ENCODE results near the gene DLG2.
A peak's percentile ranks its signal among the peaks of the same experiment; 100 is the strongest.

The DLG2 gene

GRCh38 chr11:83613767-83614121, 2013.4 kb downstream of the DLG2 start:
- peak overlapping the region; percentile 45 for H3K4me3 ChIP-seq (ENCODE audit: low read length)
- no peaks in the 10 kb centered on the region for H3K9me3 ChIP-seq (ENCODE audit: insufficient read depth, low read length)
- H2AFZ ChIP-seq (ENCODE audit: low read depth, low read length): no peak overlapping the region
- H3K4me2 ChIP-seq (ENCODE audit: low read length): peak overlapping the region; percentile 70
- peaks cover 21% of the 10 kb centered on the region for H3K4me1 ChIP-seq (ENCODE audit: low read length)
- peaks cover 40% of the 10 kb centered on the region for H3K27me3 ChIP-seq (ENCODE audit: low read depth, low read length)
- H3K36me3 ChIP-seq (replicated peaks; ENCODE audit: low read depth, low read length): no peaks in the 10 kb centered on the region
- H4K20me1 ChIP-seq (ENCODE audit: insufficient read depth, low read length): no peaks in the 10 kb centered on the region
- peak overlapping the region; percentile 34 for H3K27ac ChIP-seq (ENCODE audit: low read length)
- H3K79me2 ChIP-seq (ENCODE audit: low read length): no peaks in the 10 kb centered on the region
- H3K9ac ChIP-seq (ENCODE audit: low read length): no peak overlapping the region
- TF ChIP-seq, protein P1, sequence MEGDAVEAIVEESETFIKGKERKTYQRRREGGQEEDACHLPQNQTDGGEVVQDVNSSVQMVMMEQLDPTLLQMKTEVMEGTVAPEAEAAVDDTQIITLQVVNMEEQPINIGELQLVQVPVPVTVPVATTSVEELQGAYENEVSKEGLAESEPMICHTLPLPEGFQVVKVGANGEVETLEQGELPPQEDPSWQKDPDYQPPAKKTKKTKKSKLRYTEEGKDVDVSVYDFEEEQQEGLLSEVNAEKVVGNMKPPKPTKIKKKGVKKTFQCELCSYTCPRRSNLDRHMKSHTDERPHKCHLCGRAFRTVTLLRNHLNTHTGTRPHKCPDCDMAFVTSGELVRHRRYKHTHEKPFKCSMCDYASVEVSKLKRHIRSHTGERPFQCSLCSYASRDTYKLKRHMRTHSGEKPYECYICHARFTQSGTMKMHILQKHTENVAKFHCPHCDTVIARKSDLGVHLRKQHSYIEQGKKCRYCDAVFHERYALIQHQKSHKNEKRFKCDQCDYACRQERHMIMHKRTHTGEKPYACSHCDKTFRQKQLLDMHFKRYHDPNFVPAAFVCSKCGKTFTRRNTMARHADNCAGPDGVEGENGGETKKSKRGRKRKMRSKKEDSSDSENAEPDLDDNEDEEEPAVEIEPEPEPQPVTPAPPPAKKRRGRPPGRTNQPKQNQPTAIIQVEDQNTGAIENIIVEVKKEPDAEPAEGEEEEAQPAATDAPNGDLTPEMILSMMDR (IDR thresholded peaks at IDR 0.05; ENCODE audit: low read depth, low read length): no peak
- no peak for TF ChIP-seq EZH2phosphoT487 (IDR thresholded peaks at IDR 0.05; ENCODE audit: low read depth)

DNA sequence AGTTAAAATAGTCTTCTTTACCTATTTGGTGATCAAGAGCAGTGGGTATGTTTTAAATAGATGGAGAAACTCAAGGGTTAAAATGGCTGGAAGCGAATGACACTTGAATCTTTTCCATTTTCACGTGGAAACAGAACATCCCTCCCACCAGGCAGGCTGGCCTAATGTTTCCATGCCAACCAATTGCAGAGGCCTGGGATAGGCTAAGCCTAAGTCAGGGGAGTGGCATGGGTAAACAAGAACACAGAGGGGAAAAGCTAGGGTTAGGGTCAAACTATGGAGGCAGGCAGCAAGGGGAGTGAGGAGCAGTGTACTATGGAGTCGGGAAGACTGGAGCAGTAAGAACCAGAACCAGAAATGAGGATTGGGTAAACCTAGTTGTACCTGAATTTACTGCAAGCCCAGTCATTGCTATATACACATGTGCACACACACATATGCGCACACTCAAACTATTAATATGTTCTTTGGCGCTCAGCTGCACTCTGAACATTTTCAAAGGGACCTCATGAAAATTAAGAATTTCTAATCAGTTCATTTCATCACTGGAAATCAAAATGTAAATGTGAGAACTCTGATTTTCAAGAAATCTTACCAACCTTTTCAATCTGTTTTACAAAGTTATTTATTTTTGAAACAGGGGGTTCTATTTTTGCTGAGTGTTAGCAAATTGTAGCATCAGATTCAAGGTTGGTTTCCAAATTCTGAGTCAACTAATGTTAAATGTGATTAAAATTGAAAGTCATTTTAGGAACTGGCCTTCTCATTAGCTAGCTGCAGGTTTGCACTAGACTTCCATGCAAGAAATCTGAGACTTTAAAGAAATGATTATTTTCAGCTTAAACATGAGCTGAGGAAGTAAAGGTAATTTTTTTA, 2014.0 kb downstream of the DLG2 start:
- TF ChIP-seq, protein P1 (IDR thresholded peaks at IDR 0.05; ENCODE audit: low read depth, low read length): no peak
- TF ChIP-seq EZH2phosphoT487 (IDR thresholded peaks at IDR 0.05; ENCODE audit: low read depth): peak; percentile 85
- no peak overlapping the region for H3K9ac ChIP-seq (ENCODE audit: low read length)
- H4K20me1 ChIP-seq (ENCODE audit: insufficient read depth, low read length): no peaks in the 10 kb centered on the region
- peak overlapping the region; percentile 47 for H3K27ac ChIP-seq (ENCODE audit: low read length)
- H3K79me2 ChIP-seq (ENCODE audit: low read length): no peaks in the 10 kb centered on the region
- peaks cover 21% of the 10 kb centered on the region for H3K4me1 ChIP-seq (ENCODE audit: low read length)
- H3K9me3 ChIP-seq (ENCODE audit: insufficient read depth, low read length): no peaks in the 10 kb centered on the region
- peaks cover 40% of the 10 kb centered on the region for H3K27me3 ChIP-seq (ENCODE audit: low read depth, low read length)
- H3K4me2 ChIP-seq (ENCODE audit: low read length): peak overlapping the region; percentile 70
- H3K4me3 ChIP-seq (ENCODE audit: low read length): peak overlapping the region; percentile 45
- no peaks in the 10 kb centered on the region for H3K36me3 ChIP-seq (replicated peaks; ENCODE audit: low read depth, low read length)
- no peak overlapping the region for H2AFZ ChIP-seq (ENCODE audit: low read depth, low read length)

GRCh38 chr11:83611600-83611999, 2015.5 kb downstream of the DLG2 start:
- H3K36me3 ChIP-seq (replicated peaks; ENCODE audit: low read depth, low read length): no peaks in the 10 kb centered on the region
- H3K4me2 ChIP-seq (ENCODE audit: low read length): no peak overlapping the region
- no peak overlapping the region for H2AFZ ChIP-seq (ENCODE audit: low read depth, low read length)
- TF ChIP-seq, protein P1 (IDR thresholded peaks at IDR 0.05; ENCODE audit: low read depth, low read length): no peak
- no peak for TF ChIP-seq EZH2phosphoT487 (IDR thresholded peaks at IDR 0.05; ENCODE audit: low read depth)
- H3K4me3 ChIP-seq (ENCODE audit: low read length): no peak overlapping the region
- peaks cover 37% of the 10 kb centered on the region for H3K27me3 ChIP-seq (ENCODE audit: low read depth, low read length)
- no peaks in the 10 kb centered on the region for H3K79me2 ChIP-seq (ENCODE audit: low read length)
- no peaks in the 10 kb centered on the region for H3K9me3 ChIP-seq (ENCODE audit: insufficient read depth, low read length)
- H4K20me1 ChIP-seq (ENCODE audit: insufficient read depth, low read length): no peaks in the 10 kb centered on the region
- peaks cover 21% of the 10 kb centered on the region for H3K4me1 ChIP-seq (ENCODE audit: low read length)
- H3K27ac ChIP-seq (ENCODE audit: low read length): no peak overlapping the region
- no peak overlapping the region for H3K9ac ChIP-seq (ENCODE audit: low read length)

DNA sequence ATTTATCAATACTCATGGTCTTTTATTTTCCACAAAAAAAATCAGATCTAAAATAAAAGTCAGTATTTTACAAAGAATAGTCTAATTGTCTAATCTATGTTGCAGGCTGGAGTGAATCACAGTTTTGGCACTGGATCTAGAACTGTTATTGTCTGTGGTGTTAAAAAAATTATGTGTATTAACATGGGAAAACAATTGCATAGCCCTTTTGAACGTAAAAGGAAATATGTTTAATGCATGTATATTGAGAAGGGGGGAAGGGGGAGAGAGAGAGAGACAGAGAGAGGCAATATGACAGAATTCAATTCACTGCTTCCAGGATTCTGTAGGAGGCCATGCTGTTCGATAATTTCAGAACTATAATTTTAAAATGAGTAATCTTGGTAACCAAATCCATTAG, 2016.1 kb downstream of the DLG2 start:
- Histone ChIP-seq H3K4me2 (ENCODE audit: low read length) (no peak overlapping the region), H3K27me3 (ENCODE audit: low read depth, low read length) (peaks cover 37% of the 10 kb centered on the region), H3K9me3 (ENCODE audit: insufficient read depth, low read length) (no peaks in the 10 kb centered on the region), H3K79me2 (ENCODE audit: low read length) (no peaks in the 10 kb centered on the region), H3K27ac (ENCODE audit: low read length) (no peak overlapping the region), H3K9ac (ENCODE audit: low read length) (no peak overlapping the region), H4K20me1 (ENCODE audit: insufficient read depth, low read length) (no peaks in the 10 kb centered on the region), H3K36me3 (replicated peaks; ENCODE audit: low read depth, low read length) (no peaks in the 10 kb centered on the region), H3K4me1 (ENCODE audit: low read length) (peaks cover 21% of the 10 kb centered on the region), H3K4me3 (ENCODE audit: low read length) (no peak overlapping the region), H2AFZ (ENCODE audit: low read depth, low read length) (no peak overlapping the region)
- TF ChIP-seq EZH2phosphoT487 (IDR thresholded peaks at IDR 0.05; ENCODE audit: low read depth): no peak
- TF ChIP-seq, protein P1 (IDR thresholded peaks at IDR 0.05; ENCODE audit: low read depth, low read length): no peak
